Nucleus accumbens (tissue), 56 donors: ENCODE results near the gene PRLR.

Experiments used
- DNase-seq, 56 donors: peaks; one replicate each; lab custom pipeline; 2025; lab: John Stamatoyannopoulos, UW

The PRLR gene

DNA sequence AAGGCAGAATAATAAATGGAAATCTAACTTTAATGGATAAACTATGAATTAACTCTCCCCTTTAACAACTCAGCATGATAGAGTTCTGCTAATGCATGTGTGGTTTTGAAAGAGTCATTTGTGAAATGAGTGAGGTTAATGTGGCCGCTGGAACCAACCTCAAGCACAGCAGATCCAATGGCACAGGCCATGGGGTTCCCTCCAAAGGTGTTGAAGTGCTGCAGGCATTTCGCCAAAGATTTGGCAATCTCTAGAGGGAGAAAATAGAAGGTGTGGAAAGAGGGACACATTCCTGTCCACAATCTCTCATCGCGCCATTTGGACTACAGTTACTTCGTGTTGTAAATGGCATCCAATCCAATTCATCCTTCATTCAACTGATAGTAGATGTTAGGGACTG lies 217.5 kb downstream of the PRLR start:
- DNase-seq: no peak

DNA sequence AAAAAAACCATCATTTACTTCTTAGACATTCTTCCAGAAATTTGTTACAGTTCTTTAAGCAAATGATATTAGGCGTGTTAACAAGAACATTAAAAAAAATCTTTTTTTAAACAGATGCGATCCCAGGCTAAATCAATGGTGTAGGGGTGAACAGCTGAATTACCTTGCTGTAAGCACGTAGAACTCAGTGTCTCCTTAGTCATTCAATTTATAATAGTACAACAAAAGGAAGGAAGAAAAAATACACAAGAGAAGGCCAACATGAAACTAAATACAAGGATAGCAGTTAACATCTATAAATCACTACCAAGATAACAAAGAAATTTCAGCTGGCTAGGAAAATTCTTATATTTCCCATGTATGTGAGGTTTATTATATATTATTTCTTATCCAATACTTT lies 217.9 kb downstream of the PRLR start:
- DNase-seq: no peak

DNA sequence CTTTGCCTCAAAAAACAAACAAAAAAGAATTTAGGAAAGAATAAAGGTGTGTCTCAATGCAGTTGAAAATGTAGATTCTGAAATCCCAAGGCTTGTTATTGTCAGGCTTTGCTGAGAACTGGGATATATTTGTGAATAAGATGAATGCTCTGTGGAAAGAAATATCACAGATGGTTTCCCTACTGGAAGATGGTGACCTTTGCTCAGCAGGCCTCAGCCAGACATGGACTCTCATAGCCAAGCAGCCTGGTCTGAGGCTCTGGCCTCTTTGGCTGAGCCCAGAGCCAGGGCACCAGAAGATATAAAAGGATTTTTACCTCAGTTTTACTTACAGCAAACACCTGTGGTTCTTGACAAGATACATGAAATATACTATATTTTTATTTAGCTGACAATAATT lies 219.6 kb downstream of the PRLR start:
- no peak for DNase-seq

DNA sequence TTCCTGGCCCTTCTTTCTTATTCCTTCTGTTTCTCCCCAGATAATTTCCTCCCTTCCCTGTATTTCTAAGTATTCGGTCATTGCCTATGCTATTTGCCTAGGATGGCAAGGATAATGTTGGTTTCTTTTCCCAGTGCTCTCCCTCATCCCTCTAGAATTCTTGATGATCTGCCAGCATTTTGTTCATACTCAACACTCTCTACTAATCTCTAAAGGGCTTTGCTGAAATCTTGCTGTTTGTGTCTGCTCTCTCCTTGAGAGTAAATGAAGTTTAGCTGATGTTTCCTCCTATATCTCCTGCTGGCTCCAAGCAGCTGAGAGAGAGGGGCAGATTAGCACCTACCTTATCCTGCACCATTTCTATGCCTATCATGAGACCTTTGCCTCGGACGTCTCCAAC lies 220.6 kb downstream of the PRLR start:
- DNase-seq: no peak

DNA sequence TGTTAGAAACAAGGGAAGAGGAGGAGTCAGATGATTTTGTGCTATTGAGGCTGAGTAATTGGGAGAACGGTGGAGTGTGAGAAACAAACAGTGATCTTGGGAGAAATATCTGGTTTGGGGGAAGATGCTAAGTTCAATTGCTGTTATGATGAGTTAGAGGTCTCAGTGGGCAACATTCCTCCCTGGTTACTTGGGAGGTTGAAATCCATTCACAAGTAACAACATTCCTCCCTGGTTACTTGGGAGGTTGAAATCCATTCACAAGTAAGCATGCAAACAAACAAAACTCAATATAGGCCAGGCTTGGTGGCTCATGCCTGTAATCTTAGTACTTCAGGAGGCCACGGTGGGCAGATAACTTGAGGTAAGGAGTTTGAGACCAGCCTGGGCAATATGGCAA lies 221.3 kb downstream of the PRLR start:
- no peak for DNase-seq

DNA sequence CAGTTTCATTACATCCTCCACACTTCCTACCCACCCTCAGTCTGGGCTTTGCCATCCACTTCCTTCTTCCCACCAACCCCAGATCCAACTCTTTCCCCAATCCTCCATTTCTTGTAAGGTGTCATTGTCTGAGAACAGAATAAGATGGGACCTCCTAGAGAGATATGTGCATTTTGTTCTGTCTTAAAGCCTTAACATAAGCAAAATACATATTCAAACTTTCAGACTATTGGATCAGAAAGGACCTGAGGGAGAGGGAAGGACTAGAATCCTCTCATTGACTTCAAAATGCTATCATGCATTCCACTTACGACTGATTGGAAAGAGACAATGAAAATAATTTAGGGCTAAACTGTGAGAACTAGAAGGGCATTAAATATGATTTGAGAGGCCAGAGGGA lies 225.5 kb downstream of the PRLR start:
- DNase-seq: no peak

DNA sequence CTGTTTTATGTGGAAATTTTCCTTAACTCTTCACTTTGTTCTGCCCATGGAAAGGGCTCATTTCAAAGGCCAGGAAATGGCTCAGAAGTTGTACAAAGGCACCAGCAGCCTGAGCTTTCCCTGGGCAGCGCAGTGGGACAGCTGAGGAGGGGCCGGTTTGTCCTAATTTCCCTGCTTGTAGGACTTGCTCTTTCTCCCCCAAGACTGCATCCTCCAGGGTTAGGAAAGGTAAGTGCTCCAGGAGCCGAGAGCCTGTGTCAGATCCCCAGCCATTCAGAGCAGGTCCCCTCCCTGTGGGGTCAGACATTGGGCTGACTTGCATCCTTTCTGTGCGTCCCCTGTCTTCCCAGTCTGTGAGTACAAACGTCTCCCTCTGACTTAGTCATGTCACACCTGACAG lies 226.1 kb downstream of the PRLR start:
- DNase-seq: no peak

DNA sequence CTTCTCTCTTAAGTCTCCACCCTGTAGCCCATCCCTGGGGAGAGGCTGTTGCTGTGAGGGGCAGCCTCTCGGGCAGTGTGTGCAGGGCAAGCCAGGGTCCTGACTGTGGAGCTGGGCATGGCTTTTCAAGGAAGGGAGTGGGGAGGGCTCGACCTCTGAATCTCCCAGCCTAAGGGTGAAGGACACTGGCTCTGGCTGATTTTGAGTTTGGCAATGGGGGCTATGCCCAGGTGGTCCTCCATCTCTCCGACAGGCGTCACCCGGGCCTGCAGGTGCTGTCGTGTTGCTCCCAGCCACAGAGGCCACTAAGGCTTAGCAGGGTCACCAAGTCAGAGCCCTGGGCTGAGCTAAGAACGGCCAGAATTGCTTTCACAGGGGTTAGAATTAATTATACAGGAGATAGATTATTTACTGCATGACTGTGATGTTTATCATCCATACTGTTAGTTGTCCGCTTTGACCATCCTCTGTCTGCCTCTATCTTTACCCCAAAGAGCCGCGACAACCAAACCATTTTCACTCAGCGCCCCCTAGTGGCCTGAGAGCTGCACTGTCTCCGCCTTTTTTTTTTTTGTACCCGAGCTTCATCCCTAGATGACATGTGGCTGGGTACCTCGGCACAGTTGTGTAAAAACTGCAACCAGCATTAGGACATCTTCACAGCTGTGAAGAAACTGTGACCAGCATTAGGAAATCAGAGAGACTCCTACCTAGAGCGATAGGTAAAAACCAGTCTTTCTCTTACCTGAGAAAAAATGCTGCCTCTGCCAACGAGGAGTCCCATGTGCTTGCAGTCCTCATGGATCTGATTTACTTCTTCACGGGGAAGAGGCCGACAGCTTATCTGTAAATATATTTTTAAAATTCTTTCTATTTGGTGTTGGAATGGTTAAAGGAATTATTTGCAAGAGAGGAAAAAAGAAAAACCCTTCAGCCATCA lies 227.0 kb downstream of the PRLR start:
- DNase-seq: peak in 41 of 56 donors; percentile 0 to 68 (median 21)

DNA sequence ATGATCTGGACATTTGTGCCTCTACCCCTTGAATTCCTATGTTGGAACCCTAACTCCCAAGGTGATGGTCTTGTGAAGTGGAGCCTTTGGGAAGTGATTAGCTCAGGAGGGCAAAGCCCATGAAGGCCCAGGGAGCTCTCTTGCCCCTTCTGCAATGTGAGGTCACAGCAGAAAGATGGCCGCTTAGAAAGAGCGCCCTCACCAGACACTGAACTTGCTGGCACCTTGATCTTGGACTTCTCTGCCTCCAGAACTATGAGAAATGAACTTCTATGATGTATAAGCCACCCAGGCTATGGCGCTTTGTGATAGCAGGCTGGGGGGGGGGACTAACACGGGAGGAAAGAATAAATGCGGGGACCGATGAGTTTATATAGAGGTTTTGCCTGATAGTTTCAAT lies 227.8 kb downstream of the PRLR start:
- no peak for DNase-seq

DNA sequence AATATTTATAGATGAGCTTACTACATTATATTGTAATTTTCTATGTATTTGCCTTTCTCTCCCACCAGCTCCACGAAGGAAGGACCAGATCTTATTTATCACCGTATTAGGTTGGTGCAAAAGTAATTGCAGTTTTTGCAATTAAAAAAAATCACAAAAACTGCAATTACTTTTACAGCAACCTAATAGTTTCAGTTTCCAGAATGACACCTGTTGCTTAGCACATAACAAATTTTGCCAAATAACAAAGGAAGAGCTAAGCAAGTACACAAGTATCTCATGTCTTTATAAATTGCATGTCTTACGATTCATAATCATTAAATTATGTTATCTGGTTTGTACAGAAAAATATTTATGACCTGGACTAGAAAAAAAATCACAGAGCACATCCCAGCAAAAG lies 228.4 kb downstream of the PRLR start:
- DNase-seq: no peak
